A673 (cell line): Measurements from ENCODE around the gene CYP2A6.

ENCODE experiments used
- CTCF ChIP-seq: fragments of 300-800, 200-600 bp; sonication (generic); conservative IDR thresholded peaks from 2 replicates; pipeline ENCODE4 v1.5.1; 2017; ENCODE audit warnings: low read depth, mild to moderate bottlenecking, antibody characterized with exemption, low read length, moderate library complexity, mixed read lengths
- EZH2 ChIP-seq: fragments of 200-600 bp; sonication (generic); IDR thresholded peaks from 2 replicates; pipeline ENCODE4 v1.6.1; 2017; ENCODE audit warnings: borderline replicate concordance, low read depth, mild to moderate bottlenecking, mixed read lengths, antibody characterized with exemption, low read length; ENCODE audit not compliant: poor library complexity, severe bottlenecking

- no peak for TF ChIP-seq EZH2
- TF ChIP-seq CTCF: no peak
These were observed 37.9 kb upstream of the CYP2A6 start for GRCh38 chr19:40888191-40888590.
